CD14-positive monocyte (primary cell): Measurements from ENCODE around the gene NGFR. TPM values are rescaled to one million over a fixed set of nuclear protein-coding genes. Genes with fewer than 3 reads are reported as not detected.
A peak's percentile ranks its signal among the peaks of the same experiment; 100 is the strongest.

Source experiments
- DNase-seq, 3 donors: peaks; one replicate each; pipeline ENCODE4 v3.0.0-alpha.2; 2011 to 2022
- H2AFZ ChIP-seq: 2 replicates; pipeline ENCODE4 v1.6.0; 2012; ENCODE audit warnings: mild to moderate bottlenecking, low read depth, low read length, inconsistent platforms; ENCODE audit not compliant: insufficient read depth, poor library complexity, severe bottlenecking
- H3K27ac ChIP-seq, 2 donors: 1 replicate in 1 of 2; 2 replicates in 1 of 2; pipeline ENCODE4 v1.5.1; 2012 to 2013; ENCODE audit warnings: low read length in 2 of 2, control low read depth in 1 of 2, inconsistent platforms in 1 of 2, low read depth in 1 of 2, mild to moderate bottlenecking in 1 of 2
- H3K27me3 ChIP-seq, 2 donors: one replicate each; pipeline versions ENCODE4 v1.6.0 to v1.6.1; 2011 to 2013; ENCODE audit warnings: low read length in 2 of 2; ENCODE audit not compliant: control insufficient read depth in 2 of 2, insufficient read depth in 2 of 2
- H3K36me3 ChIP-seq, 2 donors: replicated peaks in 1 of 2; 1 replicate in 1 of 2; 2 replicates in 1 of 2; pipeline versions ENCODE4 v1.5.1 to v1.6.1; 2012 to 2013; ENCODE audit warnings: low read length in 2 of 2, control low read depth in 1 of 2, inconsistent platforms in 1 of 2, mild to moderate bottlenecking in 1 of 2; ENCODE audit not compliant: insufficient read depth in 2 of 2, control insufficient read depth in 1 of 2
- H3K4me1 ChIP-seq, 2 donors: 1 replicate in 1 of 2; 2 replicates in 1 of 2; pipeline versions ENCODE4 v1.5.1 to v1.6.1; 2012 to 2013; ENCODE audit warnings: low read length in 2 of 2, control low read depth in 1 of 2, inconsistent platforms in 1 of 2, mild to moderate bottlenecking in 1 of 2, moderate library complexity in 1 of 2; ENCODE audit not compliant: insufficient read depth in 2 of 2, control insufficient read depth in 1 of 2
- H3K4me2 ChIP-seq: replicated peaks from 2 replicates; pipeline ENCODE3; 2012; ENCODE audit warnings: low read length, moderate library complexity, mild to moderate bottlenecking; ENCODE audit not compliant: poor library complexity, severe bottlenecking; ENCODE audit errors: extremely low read depth
- H3K4me3 ChIP-seq, 3 experiments: fragments of 200-600 bp in 1 of 3; sonication (generic) in 1 of 3; replicated peaks in 1 of 3; 1 replicate in 2 of 3; 2 replicates in 1 of 3; pipeline ENCODE4 v1.5.1; 2011 to 2013; ENCODE audit warnings: low read length in 3 of 3, mild to moderate bottlenecking in 3 of 3, control low read depth in 2 of 3, low read depth in 2 of 3, inconsistent platforms in 1 of 3, moderate library complexity in 1 of 3
- H3K79me2 ChIP-seq: 2 replicates; pipeline ENCODE4 v1.6.0; 2012; ENCODE audit warnings: mild to moderate bottlenecking, control low read depth, inconsistent platforms, low read length, moderate library complexity; ENCODE audit not compliant: insufficient read depth
- H3K9ac ChIP-seq: 2 replicates; pipeline ENCODE4 v1.6.0; 2017; ENCODE audit warnings: low read length, mild to moderate bottlenecking; ENCODE audit not compliant: insufficient read depth, poor library complexity, severe bottlenecking
- H3K9me3 ChIP-seq, 2 donors: replicated peaks in 1 of 2; 1 replicate in 1 of 2; 2 replicates in 1 of 2; pipeline versions ENCODE4 v1.5.1 to v1.6.1; 2012 to 2013; ENCODE audit warnings: low read length in 2 of 2, control low read depth in 1 of 2; ENCODE audit not compliant: control insufficient read depth in 1 of 2, insufficient read depth in 1 of 2
- H4K20me1 ChIP-seq: 2 replicates; pipeline ENCODE4 v1.6.0; 2012; ENCODE audit warnings: mild to moderate bottlenecking, low read length, control low read depth, moderate library complexity; ENCODE audit not compliant: insufficient read depth
- H3K27ac Mint-ChIP-seq, 7 donors: one replicate each; pipeline ENCODE4 v1.8.0; 2020; ENCODE audit warnings: mild to moderate bottlenecking in 7 of 7, mixed read lengths in 7 of 7, moderate library complexity in 6 of 7, inconsistent platforms in 2 of 7
- H3K27me3 Mint-ChIP-seq, 3 donors: one replicate each; pipeline ENCODE4 v1.8.0; 2021 to 2022; ENCODE audit warnings: low read depth in 3 of 3, mild to moderate bottlenecking in 3 of 3, mixed read lengths in 3 of 3, moderate library complexity in 3 of 3, inconsistent platforms in 1 of 3
- H3K36me3 Mint-ChIP-seq, 2 donors: one replicate each; pipeline ENCODE4 v1.8.0; 2020; ENCODE audit warnings: mixed read lengths in 2 of 2, inconsistent platforms in 1 of 2, mild to moderate bottlenecking in 1 of 2
- H3K4me1 Mint-ChIP-seq: one replicate; pipeline ENCODE4 v1.8.0; 2020; ENCODE audit warnings: mild to moderate bottlenecking, mixed read lengths
- H3K4me3 Mint-ChIP-seq, 2 donors: one replicate each; pipeline ENCODE4 v1.8.0; 2020; ENCODE audit warnings: mild to moderate bottlenecking in 2 of 2, mixed read lengths in 2 of 2, moderate library complexity in 1 of 2
- H3K9me3 Mint-ChIP-seq, 7 donors: one replicate each; pipeline ENCODE4 v1.8.0; 2020 to 2022; ENCODE audit warnings: mixed read lengths in 7 of 7, mild to moderate bottlenecking in 6 of 7, moderate library complexity in 6 of 7, inconsistent platforms in 2 of 7
- WGBS: methylation state at CpG from one replicate; pipeline ENCODE4 v1.1.5; 2013; ENCODE audit warnings: missing lambda C conversion rate; ENCODE audit not compliant: insufficient coverage; 5-methylcytosine and 5-hydroxymethylcytosine counted together
- intact Hi-C, 2 donors: fragments of 100-400 bp; cut with micrococcal nuclease; formaldehyde crosslinking; loops; one replicate each; pipeline versions ENCODE4 v1.15.0 to v1.15.1; 2023
- polyA plus RNA-seq, 3 donors: library from polyadenylated mRNA; depleted of rRNA in 1 of 3; unstranded in 2 of 3; stranded (reverse) in 1 of 3; fragments of 300-500 nt in 2 of 3; fragments of >200 nt in 1 of 3; fragmentation: Illumina TruSeq in 2 of 3; gene quantifications; 1 replicate in 2 of 3; 2 replicates in 1 of 3; pipeline ENCODE4 v1.2.3, GENCODE V29; 2012 to 2021
- TF ChIP-seq, protein P1 (sequence below): fragments of 200-600 bp; IDR thresholded peaks from one replicate; pipeline ENCODE4 v1.8.0; 2022; ENCODE audit warnings: antibody characterized with exemption, mild to moderate bottlenecking

The NGFR gene
- polyA plus RNA-seq, 3 donors: 0.05 to 0.19 TPM; not detected in 1

DNA sequence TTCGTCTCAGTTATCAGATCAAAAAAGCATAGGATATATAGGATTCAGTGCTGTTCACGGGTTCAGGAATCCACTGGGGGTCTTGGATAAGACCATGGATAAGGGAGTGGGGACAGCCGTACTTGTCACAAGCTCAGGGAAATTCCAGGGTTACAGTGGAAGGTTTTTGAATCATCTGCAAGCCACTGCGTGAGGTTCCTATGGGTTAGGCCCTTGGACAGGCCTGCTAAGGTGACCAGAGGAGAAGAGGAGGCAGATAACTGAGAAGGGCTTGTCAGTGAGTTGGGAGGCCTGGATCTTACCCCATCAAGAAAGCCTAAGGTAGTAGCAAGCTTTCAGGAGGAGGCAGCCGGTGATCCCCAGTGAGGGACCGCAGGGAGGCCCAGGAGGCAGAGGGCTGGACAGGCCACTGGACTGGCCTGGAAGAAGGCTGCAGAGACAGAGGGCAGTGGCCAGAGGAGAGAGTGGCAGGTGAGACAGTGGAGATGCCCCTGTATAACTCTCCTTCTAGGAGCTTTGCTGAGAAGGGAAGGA is 27.3 kb downstream of the NGFR start:
- Histone ChIP-seq H3K4me2 (peak overlapping the region; percentile 30), H3K9ac (no peak overlapping the region), H3K9me3 (no peaks in the 10 kb centered on the region), H3K27ac (no peak overlapping the region), H3K4me1 (peaks cover 19 to 21% of the 10 kb centered on the region in 2 donors), H3K79me2 (no peaks in the 10 kb centered on the region), H3K4me3 (no peak overlapping the region), H2AFZ (no peak overlapping the region), H4K20me1 (no peaks in the 10 kb centered on the region), H3K27me3 (peaks cover 0 to 30% of the 10 kb centered on the region in 2 donors), H3K36me3 (no peaks in the 10 kb centered on the region)
- Mint-ChIP-seq H3K27me3 (peaks cover 33 to 68% (median 42%) of the 10 kb centered on the region in 3 donors), H3K9me3 (peaks cover 0 to 4% (median 0%) of the 10 kb centered on the region in 7 donors), H3K36me3 (peaks cover 0 to 2% of the 10 kb centered on the region in 2 donors), H3K4me3 (peak overlapping the region in 1 of 2 donors; percentile 85), H3K4me1 (peaks cover 28% of the 10 kb centered on the region), H3K27ac (no peak overlapping the region)
- DNase-seq: peak in 1 of 3 donors; percentile 52
- WGBS: 97% methylated on average over 5 of the region's 6 CpGs
- TF ChIP-seq, protein P1, sequence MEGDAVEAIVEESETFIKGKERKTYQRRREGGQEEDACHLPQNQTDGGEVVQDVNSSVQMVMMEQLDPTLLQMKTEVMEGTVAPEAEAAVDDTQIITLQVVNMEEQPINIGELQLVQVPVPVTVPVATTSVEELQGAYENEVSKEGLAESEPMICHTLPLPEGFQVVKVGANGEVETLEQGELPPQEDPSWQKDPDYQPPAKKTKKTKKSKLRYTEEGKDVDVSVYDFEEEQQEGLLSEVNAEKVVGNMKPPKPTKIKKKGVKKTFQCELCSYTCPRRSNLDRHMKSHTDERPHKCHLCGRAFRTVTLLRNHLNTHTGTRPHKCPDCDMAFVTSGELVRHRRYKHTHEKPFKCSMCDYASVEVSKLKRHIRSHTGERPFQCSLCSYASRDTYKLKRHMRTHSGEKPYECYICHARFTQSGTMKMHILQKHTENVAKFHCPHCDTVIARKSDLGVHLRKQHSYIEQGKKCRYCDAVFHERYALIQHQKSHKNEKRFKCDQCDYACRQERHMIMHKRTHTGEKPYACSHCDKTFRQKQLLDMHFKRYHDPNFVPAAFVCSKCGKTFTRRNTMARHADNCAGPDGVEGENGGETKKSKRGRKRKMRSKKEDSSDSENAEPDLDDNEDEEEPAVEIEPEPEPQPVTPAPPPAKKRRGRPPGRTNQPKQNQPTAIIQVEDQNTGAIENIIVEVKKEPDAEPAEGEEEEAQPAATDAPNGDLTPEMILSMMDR: no peak
- intact Hi-C loops: no loop called here

DNA sequence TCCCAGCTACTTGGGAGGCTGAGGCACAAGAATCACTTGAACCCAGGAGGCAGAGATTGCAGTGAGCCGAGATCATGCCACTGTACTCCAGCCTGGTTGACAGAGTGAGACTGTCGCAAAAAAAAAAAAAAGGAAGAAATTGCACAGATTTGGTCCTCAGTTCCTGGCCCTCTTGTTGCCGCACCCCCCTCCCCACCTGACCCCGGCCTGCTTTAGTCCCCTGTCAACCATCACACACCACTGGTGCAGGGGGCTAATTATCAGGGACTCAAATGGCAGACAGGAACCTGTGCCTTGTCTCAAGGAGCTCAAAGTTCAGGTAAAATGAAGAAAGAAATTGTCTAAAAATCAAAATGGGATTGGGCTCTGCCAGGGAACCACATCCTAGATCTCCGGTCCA is 28.1 kb downstream of the NGFR start:
- no peaks in the 10 kb centered on the region for H3K9me3 ChIP-seq
- Mint-ChIP-seq H3K27ac (no peak overlapping the region), H3K4me1 (peaks cover 28% of the 10 kb centered on the region), H3K9me3 (peaks cover 0 to 4% (median 0%) of the 10 kb centered on the region in 7 donors), H3K27me3 (peaks cover 32 to 71% (median 38%) of the 10 kb centered on the region in 3 donors), H3K36me3 (peaks cover 0 to 2% of the 10 kb centered on the region in 2 donors), H3K4me3 (peak overlapping the region in 1 of 2 donors; percentile 65)
- intact Hi-C loops: no loop called here
- TF ChIP-seq, protein P1: no peak
- no peak overlapping the region for H3K27ac ChIP-seq
- no peak for DNase-seq
- no peak overlapping the region for H2AFZ ChIP-seq
- H3K9ac ChIP-seq: no peak overlapping the region
- H3K4me3 ChIP-seq: no peak overlapping the region
- H3K4me1 ChIP-seq: peaks cover 19 to 21% of the 10 kb centered on the region in 2 donors
- H3K36me3 ChIP-seq: no peaks in the 10 kb centered on the region
- peaks cover 0 to 34% of the 10 kb centered on the region in 2 donors for H3K27me3 ChIP-seq
- H4K20me1 ChIP-seq: no peaks in the 10 kb centered on the region
- no peaks in the 10 kb centered on the region for H3K79me2 ChIP-seq
- WGBS: 75% methylated on average over 2 of the region's 5 CpGs
- H3K4me2 ChIP-seq: no peak overlapping the region
